Cerebellar nuclear complex (tissue), 1 donor: ENCODE data around the gene FAM240A.

Experiments used
- DNase-seq, 2 experiments: peaks; one replicate each; lab custom pipeline; 2025; lab: John Stamatoyannopoulos, UW

Gene FAM240A

GRCh38 chr3:46662771-46663551 is 50.6 kb downstream of the FAM240A start:
- no peak for DNase-seq

- DNase-seq = no peak
Measured at GRCh38 chr3:46663591-46664135, 51.3 kb downstream of the FAM240A start.

- no peak for DNase-seq
Measured at GRCh38 chr3:46664188-46664970, 52.1 kb downstream of the FAM240A start.

DNA sequence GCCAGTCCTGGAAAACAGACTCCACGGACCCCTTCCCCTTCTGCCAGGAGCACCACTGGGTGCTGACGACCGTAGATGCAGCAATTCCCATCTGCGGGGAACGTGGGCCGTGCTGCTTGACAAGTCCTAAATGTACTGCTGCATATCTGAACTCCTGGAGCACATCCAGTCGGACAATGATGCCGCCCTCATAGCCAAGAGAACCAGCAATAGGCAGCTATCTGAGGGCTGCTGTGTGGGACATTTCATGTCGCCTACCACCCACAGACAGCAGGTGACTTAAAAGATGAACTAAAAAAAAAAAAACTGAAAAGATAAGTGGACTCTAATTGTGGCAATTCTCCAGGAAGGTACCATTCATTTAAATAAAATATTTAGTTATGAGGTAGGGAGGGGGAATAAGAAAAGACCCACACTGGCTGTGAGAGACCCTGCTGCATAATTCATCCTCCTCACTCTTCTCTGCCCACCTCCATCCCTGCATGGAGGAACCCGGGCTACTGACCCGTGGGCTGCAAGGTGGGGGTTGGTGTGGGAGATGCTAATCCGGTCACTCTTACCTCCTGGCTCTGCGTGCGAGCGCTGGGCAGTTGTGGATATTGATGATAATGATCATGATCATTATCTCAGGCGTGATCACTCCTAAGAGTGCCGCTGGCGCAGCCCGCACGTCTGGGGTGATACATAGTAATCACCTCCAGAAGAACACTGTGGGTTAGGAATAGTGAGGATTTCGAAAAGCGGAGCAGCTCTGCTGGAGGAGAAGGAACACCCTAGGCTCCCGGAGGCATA is 52.8 kb downstream of the FAM240A start:
- no peak for DNase-seq

DNA sequence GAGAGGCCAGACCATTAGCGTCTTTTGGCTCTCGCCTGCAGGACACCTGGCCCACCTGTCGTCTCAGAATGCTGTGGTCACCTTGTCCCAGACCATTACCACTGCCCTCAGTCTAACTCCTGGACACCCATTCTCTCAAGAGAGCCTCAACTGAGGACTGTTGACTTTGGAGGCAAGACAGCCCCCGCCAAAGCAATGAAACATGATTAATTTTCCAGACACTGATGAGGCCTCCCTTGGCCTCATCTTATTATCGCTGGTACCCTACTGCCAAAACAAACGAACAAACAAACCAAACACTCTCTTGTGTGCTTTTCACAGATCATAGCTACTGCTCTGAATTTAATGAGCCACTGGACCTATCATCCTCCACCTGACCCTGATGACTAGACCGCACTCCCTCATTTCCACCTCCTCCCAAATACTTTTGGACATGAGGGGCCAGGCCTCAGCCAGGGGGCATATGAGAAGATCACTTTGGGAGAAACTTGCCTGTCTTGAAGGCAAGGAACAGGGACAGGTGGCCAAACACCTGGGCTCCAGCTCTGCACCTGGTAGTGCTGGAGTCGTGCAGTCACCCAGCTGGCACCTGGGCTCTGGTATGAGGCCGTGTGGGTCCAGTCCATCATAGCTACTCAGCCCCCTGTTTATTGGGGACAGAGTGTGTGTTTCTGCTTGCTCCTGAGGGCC is 53.6 kb downstream of the FAM240A start:
- no peak for DNase-seq

DNA sequence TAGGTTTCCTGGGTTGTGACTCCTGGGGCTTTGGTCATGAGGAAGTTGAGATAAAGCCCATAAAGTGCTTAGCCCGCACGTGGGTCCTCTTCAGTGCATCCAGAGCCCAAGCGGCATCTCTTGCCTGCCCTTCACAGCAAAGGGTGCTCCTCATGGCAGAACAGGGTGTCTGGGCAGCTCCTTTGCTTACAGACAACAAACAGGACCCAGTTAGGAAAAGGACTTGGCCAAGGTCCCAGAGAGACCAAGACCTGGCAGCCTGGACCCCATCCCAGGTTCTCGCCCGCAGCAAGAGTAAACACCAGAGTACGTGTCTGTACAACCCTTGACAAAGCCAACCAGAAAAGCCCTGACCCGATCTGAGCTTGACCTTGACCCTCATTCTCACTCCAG is 54.1 kb downstream of the FAM240A start:
- DNase-seq = no peak

- no peak for DNase-seq
Measured at GRCh38 chr3:46667061-46667621, 54.8 kb downstream of the FAM240A start.

- DNase-seq = no peak
Measured at GRCh38 chr3:46667657-46668056, 55.3 kb downstream of the FAM240A start.

- DNase-seq = no peak
Measured at GRCh38 chr3:46668116-46668515, 55.8 kb downstream of the FAM240A start.

- no peak for DNase-seq
Measured at GRCh38 chr3:46668591-46668990, 56.3 kb downstream of the FAM240A start.

DNA sequence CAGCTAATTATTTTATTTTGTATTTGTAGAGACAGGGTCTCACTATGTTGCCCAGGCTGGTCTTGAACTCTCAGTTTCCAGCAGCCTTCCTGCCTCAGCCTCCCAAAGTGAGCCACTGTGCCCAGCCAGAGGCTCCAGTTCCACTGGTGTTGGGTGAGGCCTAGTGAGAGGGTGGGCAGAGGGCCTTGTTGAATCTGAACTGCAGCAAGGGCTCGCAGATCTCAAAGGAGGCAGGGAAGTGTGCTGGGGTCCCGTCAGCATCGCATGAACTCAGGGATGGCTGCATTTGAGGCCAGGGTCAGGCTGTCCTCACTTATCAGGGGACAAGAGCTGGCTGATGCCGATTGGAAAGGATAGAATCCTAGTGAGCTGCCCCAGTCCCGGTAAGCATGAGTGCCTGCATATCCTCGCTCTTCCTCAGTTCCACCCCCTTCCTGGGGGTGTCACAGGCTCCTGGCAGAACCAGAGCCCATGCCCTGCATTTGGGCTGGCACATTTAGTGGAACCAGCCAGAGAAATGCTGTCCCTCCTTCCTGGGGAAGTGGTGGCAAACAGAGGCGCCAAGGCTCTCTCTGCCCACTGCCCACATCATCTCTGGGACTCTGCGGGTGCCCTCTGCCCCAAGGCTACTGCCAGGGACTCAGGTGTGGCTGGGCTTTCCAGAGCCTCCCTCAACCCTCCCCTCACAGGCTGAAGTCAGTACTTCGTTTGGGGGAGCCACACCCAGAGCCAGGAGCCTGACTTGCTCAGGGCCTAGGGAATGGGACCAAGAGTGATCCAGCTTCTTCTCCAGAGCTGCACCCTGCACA is 57.1 kb downstream of the FAM240A start:
- no peak for DNase-seq

- DNase-seq = no peak
Measured at GRCh38 chr3:46670000-46670890, 57.9 kb downstream of the FAM240A start.

DNA sequence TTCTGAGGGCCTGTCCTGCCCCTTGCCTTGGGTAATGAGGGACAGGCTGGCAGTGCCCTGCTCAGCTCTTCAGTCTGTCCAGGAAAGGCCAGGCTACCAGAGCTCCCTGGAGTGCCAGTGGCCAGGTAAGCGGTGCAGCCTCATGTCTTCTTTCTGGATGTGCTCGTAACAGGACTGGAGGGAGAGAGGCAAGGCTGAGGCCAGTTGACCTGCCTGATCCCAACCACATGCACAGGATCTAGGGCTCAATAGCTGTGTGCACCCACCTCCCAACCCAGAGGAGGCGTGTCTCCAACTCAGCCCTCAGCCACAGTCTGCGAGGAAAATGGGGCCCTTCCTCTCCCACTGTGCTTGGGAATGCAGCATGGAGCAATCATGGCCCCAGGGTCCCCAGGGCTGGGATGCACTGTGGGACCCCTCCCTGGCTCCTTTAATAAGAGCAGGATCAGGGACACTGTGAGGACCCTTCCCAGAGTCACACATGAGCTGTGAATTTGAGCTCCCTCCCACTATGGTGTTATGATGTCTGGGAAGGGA is 58.6 kb downstream of the FAM240A start:
- no peak for DNase-seq

DNA sequence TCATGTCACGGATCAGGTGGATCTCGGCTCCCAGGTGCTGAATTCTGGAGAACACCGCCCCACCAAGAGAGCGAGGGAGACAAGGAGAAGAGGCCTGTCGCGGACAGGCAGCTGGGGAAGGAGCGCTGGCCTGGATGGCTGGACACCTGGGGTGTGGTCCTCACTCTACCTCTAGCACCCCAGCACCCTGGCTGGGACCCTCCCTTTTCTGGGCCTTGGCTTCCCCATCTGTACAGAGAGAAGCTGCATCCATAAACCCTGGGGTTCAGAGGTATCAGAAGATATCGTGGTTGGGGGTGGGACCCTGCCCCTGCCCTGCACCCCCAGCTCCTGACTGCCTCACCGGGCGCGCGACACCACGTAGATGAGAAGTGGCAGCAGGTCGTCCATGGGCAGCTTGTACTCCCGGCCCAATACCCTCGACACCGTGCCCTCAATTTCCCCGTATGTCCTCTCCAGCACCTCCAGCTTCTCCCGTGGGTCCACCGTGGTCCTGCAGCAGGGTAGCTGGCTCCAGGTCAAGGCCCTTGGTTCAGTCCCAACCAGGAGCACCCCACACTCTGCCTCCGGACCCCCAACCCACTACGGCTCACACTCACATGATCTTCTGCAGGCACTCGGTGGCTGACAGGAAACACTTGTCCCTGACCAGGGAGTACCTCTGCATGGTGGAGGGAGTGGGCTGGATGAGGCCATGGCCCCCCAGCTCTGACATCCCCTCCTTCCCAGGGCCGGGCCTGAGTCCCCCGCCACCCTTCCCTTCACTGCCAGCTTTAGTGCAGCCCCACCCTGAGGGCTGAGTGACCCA is 59.4 kb downstream of the FAM240A start:
- DNase-seq = no peak

DNA sequence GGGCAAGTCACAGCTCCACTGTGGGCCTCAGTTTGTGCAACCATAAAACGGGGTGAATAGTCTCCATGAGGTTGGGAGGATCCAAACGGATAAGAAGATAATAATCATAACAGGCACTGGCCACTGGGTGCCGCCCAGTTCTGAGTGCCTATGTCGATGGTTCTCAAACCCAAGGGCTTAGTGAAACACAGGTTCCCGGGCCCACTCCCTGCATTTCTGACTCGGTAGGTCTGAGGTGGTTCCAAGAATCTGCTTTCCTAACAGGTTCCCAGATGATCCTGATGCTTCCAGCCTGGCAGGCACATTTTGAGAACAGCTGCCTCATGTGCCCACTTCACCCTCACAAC is 60.0 kb downstream of the FAM240A start:
- no peak for DNase-seq

GRCh38 chr3:46673151-46674030 is 61.1 kb downstream of the FAM240A start:
- DNase-seq = no peak
